HCT116 (cell line): Measurements from ENCODE around the gene BPTF. TPM values are rescaled to one million over a fixed set of nuclear protein-coding genes. Genes with fewer than 3 reads are reported as not detected.
"Not testable (repeated sequence)": the region's sequence is repeated elsewhere in the genome, so short reads cannot be mapped to it uniquely, and the experiment has no call there.

Experiments used
- ATAC-seq: fragments of 200-7000 bp; cut with Tn5 transposase; 2 replicates; pipeline ENCODE4 v1.9.1; 2020; ENCODE audit warnings: mild to moderate bottlenecking, moderate library complexity
- BruUV-seq: library from RNA; stranded (reverse); fragments of 400-500 nt; replicated peaks from 2 replicates; lab custom pipeline; 2021; lab: Mats Ljungman, UMichigan
- CTCF ChIA-PET: fragments of 300-600 bp; sonication (Branson Sonifier 250); formaldehyde crosslinking; loops from one replicate; lab custom pipeline; 2021; ENCODE audit warnings: antibody characterized with exemption; lab: Charles Lee
- POLR2A ChIA-PET: fragments of 300-600, 350-600 bp; sonication (Branson Sonifier 250); formaldehyde crosslinking; loops from one replicate; lab custom pipeline; 2021; ENCODE audit warnings: antibody characterized with exemption; lab: Charles Lee
- RAD21 ChIA-PET, 2 experiments: fragments of 300-600 bp; sonication (Branson Sonifier 250); formaldehyde crosslinking; loops; one replicate each; lab custom pipeline; 2023; ENCODE audit warnings: low total read pairs in 2 of 2; ENCODE audit not compliant: uncharacterized antibody in 2 of 2, unreplicated experiment in 2 of 2, low non-redundant PET in 1 of 2; lab: Charles Lee
- DNase-seq: peaks from one replicate; pipeline ENCODE4 v3.0.0-alpha.2; 2010; ENCODE audit warnings: low read depth, low spot score
- H2AFZ ChIP-seq: fragments of 200-600 bp; shearing (Covaris generic), sonication (generic); 2 replicates; pipeline ENCODE4 v1.6.1; 2017; ENCODE audit warnings: low read depth, mixed run types, mixed read lengths, antibody characterized with exemption, low read length; ENCODE audit not compliant: poor library complexity, severe bottlenecking
- H3K27ac ChIP-seq: 2 replicates; pipeline ENCODE4 v1.5.1; 2012; ENCODE audit warnings: low read depth, low read length
- H3K27me3 ChIP-seq: fragments of 200-600 bp; sonication (generic); 2 replicates; pipeline ENCODE4 v1.6.1; 2016; ENCODE audit warnings: mixed run types, low read length, mixed read lengths; ENCODE audit not compliant: insufficient read depth
- H3K36me3 ChIP-seq, 2 experiments: fragments of 200-500 bp in 1 of 2; fragments of 200-600 bp in 1 of 2; sonication (Bioruptor generic) in 1 of 2; sonication (generic) in 1 of 2; 2 replicates each; pipeline versions ENCODE4 v1.5.1 to v1.6.1; 2014 to 2016; ENCODE audit warnings: low read length in 2 of 2, inconsistent platforms in 1 of 2, mixed read lengths in 1 of 2, mixed run types in 1 of 2; ENCODE audit not compliant: insufficient read depth in 2 of 2, control insufficient read depth in 1 of 2
- H3K4me1 ChIP-seq, 2 experiments: fragments of 200-600 bp in 1 of 2; sonication (generic) in 1 of 2; 2 replicates each; pipeline versions ENCODE4 v1.5.1 to v1.6.1; 2012 to 2017; ENCODE audit warnings: low read length in 2 of 2, inconsistent platforms in 1 of 2, mild to moderate bottlenecking in 1 of 2, mixed read lengths in 1 of 2, mixed run types in 1 of 2, moderate library complexity in 1 of 2; ENCODE audit not compliant: insufficient read depth in 2 of 2, control insufficient read depth in 1 of 2
- H3K4me2 ChIP-seq: fragments of 200-600 bp; sonication (generic); 2 replicates; pipeline ENCODE4 v1.6.1; 2017; ENCODE audit warnings: mixed run types, low read length, mixed read lengths
- H3K4me3 ChIP-seq, 2 experiments: fragments of 200-600 bp in 1 of 2; sonication (generic) in 1 of 2; replicated peaks in 1 of 2; 2 replicates each; pipeline ENCODE4 v1.5.1; 2011 to 2016; ENCODE audit warnings: low read length in 2 of 2, control low read depth in 1 of 2, low read depth in 1 of 2, mild to moderate bottlenecking in 1 of 2, mixed read lengths in 1 of 2, mixed run types in 1 of 2
- H3K79me2 ChIP-seq: fragments of 200-600 bp; sonication (generic); 2 replicates; pipeline ENCODE4 v1.6.1; 2017; ENCODE audit warnings: mild to moderate bottlenecking, mixed run types, low read length, moderate library complexity, mixed read lengths; ENCODE audit not compliant: insufficient read depth
- H3K9ac ChIP-seq: fragments of 200-600 bp; sonication (generic); 2 replicates; pipeline ENCODE4 v1.6.1; 2016; ENCODE audit warnings: low read length, mixed read lengths
- H3K9me2 ChIP-seq: fragments of 200-600 bp; sonication (generic), shearing (Covaris generic); 2 replicates; pipeline ENCODE4 v1.6.1; 2017; ENCODE audit warnings: mixed run types, mild to moderate bottlenecking, moderate library complexity; ENCODE audit not compliant: insufficient read depth
- H3K9me3 ChIP-seq, 2 experiments: fragments of 200-500 bp in 1 of 2; fragments of 200-600 bp in 1 of 2; sonication (Bioruptor generic) in 1 of 2; sonication (generic) in 1 of 2; 2 replicates each; pipeline ENCODE4 v1.6.1; 2014 to 2017; ENCODE audit warnings: low read length in 2 of 2, mixed read lengths in 2 of 2, inconsistent platforms in 1 of 2, low read depth in 1 of 2, mild to moderate bottlenecking in 1 of 2, mixed run types in 1 of 2, moderate library complexity in 1 of 2; ENCODE audit not compliant: control insufficient read depth in 1 of 2, insufficient read depth in 1 of 2
- H4K20me1 ChIP-seq: fragments of 200-600 bp; sonication (generic), shearing (Covaris generic); 2 replicates; pipeline ENCODE4 v1.6.1; 2017; ENCODE audit warnings: mixed run types, mild to moderate bottlenecking, moderate library complexity; ENCODE audit not compliant: insufficient read depth
- CEBPB ChIP-seq: IDR thresholded peaks from 2 replicates; pipeline ENCODE4 v1.6.1; 2012; ENCODE audit warnings: low read depth
- EGR1 ChIP-seq: IDR thresholded peaks from 2 replicates; pipeline ENCODE4 v1.6.1; 2012; ENCODE audit warnings: low read depth
- ELF1 ChIP-seq: IDR thresholded peaks from 2 replicates; pipeline ENCODE4 v1.6.1; 2012; ENCODE audit warnings: low read depth, borderline replicate concordance
- EZH2 ChIP-seq: fragments of 200-600 bp; sonication (generic); IDR thresholded peaks from 2 replicates; pipeline ENCODE4 v1.6.1; 2017; ENCODE audit warnings: antibody characterized with exemption, mixed run types
- EZH2phosphoT487 ChIP-seq: fragments of 200-600 bp; IDR thresholded peaks from 2 replicates; pipeline ENCODE4 v1.6.1; 2018; ENCODE audit warnings: antibody characterized with exemption, borderline replicate concordance
- JUND ChIP-seq: IDR thresholded peaks from 2 replicates; pipeline ENCODE4 v1.6.1; 2012
- POLR2A ChIP-seq: IDR thresholded peaks from 2 replicates; pipeline ENCODE4 v1.7.0; 2011; ENCODE audit warnings: borderline replicate concordance; ENCODE audit not compliant: insufficient read depth, insufficient read length; ENCODE audit errors: extremely low read depth
- POLR2AphosphoS5 ChIP-seq: IDR thresholded peaks from 2 replicates; pipeline ENCODE4 v1.6.1; 2011; ENCODE audit warnings: mild to moderate bottlenecking, low read depth, low read length, moderate library complexity
- RAD21 ChIP-seq: IDR thresholded peaks from 2 replicates; pipeline ENCODE4 v1.6.1; 2012; ENCODE audit warnings: low read depth, mild to moderate bottlenecking
- YY1 ChIP-seq: IDR thresholded peaks from 2 replicates; pipeline ENCODE4 v1.6.1; 2011; ENCODE audit warnings: low read length, low read depth, moderate library complexity, mild to moderate bottlenecking; ENCODE audit not compliant: insufficient replicate concordance; ENCODE audit errors: extremely low read depth
- ZFX ChIP-seq: fragments of 450-650 bp; IDR thresholded peaks from 2 replicates; pipeline ENCODE4 v1.6.1; 2017
- intact Hi-C: fragments of 100-400 bp; cut with micrococcal nuclease; formaldehyde crosslinking; loops from 2 replicates; pipeline ENCODE4 v1.10.0; 2022
- total RNA-seq: library from RNA; stranded (reverse); gene quantifications from one replicate; pipeline ENCODE4 v1.2.1, GENCODE V29; 2021; ENCODE audit not compliant: unreplicated experiment
- TF ChIP-seq, protein P1 (sequence below): IDR thresholded peaks from 2 replicates; pipeline ENCODE4 v1.6.1; 2012
- TF ChIP-seq, protein P2 (sequence below): IDR thresholded peaks from 2 replicates; pipeline ENCODE4 v1.6.1; 2011; ENCODE audit warnings: mild to moderate bottlenecking, low read length, moderate library complexity; ENCODE audit not compliant: insufficient replicate concordance; ENCODE audit errors: extremely low read depth

BPTF gene
- total RNA-seq, 1 experiment from 2014 or later, result 114 TPM

DNA sequence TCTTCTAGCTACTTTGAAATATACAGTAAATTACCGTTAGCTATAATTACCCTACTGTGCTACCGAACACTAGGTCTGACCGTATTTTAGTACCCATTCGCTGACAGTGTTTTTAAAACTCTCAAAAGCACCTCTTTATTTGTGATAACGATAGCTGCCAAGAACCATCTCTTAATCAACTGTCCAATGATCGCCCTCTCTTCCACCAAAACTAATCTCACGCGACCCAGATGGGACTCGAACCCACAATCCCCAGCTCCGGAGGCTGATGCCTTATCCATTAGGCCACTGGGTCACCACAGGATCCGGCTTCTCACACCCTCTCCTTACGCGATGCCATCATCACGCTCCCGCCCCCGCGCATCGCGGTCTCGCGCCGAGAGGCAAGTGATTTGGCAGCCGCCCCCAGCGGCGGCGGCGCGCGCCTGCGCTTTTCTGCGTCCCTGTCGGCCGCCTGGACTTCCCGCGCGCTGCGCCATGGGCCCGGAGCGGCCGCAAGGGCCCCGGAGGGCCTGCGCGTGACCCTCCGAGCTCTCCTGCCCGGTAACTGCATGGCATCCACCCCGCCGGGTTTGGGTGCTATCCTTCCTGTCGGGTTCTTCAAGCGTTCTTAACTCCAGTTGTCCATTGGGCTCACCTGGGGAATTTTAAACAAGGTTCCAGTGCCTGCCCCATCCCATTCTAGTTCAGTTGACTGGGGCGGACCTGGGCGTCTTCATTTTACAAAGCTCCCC is 194.5 kb downstream of the BPTF start (continued):
- TF ChIP-seq YY1 (peak; percentile 75), RAD21 (no peak), CEBPB (no peak; the same call in 1 of the 2 replicates)
- TF ChIP-seq, protein P1, sequence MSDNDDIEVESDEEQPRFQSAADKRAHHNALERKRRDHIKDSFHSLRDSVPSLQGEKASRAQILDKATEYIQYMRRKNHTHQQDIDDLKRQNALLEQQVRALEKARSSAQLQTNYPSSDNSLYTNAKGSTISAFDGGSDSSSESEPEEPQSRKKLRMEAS, result peak; percentile 88

DNA sequence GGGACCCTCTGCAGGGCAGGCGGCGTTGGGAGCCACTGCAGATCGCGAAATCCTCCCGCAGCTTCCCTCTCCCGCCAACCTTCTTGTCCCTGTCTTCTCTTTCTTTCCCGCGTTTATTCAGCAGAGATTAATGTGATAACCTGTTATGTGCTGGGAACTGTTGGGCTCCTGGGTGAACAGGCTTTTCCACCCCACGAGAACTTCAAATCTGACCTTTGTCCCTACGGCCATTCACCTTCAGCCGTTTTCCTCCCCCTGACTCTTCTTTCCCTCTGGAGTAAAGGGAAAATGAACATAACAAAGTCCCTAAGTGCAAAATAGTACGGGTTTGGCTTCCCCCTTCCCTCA is 195.1 kb downstream of the BPTF start:
- ChIA-PET POLR2A (interaction anchor here (0.9 to 1.9 kb wide), 4 partner anchors 13 to 16 kb away, joined by 3 to 6 read pairs (median 4); partner anchors contain the start of gene KPNA2), CTCF (interaction anchor here (1.1 to 1.7 kb wide), 4 partner anchors 10 to 185 kb away, joined by 3 to 19 read pairs (median 6); no protein-coding TSS in a partner anchor)
- peaks cover 18 to 36% of the 10 kb centered on the region in 2 experiments for H3K4me1 ChIP-seq
- H2AFZ ChIP-seq, result peak overlapping the region; percentile 25
- no peaks in the 10 kb centered on the region for H3K9me2 ChIP-seq
- H3K9ac ChIP-seq, result peak overlapping the region; percentile 70
- intact Hi-C loops, result no loop called here
- no peak for TF ChIP-seq YY1
- TF ChIP-seq EZH2phosphoT487, result no peak
- TF ChIP-seq EZH2, result no peak
- TF ChIP-seq, protein P2, sequence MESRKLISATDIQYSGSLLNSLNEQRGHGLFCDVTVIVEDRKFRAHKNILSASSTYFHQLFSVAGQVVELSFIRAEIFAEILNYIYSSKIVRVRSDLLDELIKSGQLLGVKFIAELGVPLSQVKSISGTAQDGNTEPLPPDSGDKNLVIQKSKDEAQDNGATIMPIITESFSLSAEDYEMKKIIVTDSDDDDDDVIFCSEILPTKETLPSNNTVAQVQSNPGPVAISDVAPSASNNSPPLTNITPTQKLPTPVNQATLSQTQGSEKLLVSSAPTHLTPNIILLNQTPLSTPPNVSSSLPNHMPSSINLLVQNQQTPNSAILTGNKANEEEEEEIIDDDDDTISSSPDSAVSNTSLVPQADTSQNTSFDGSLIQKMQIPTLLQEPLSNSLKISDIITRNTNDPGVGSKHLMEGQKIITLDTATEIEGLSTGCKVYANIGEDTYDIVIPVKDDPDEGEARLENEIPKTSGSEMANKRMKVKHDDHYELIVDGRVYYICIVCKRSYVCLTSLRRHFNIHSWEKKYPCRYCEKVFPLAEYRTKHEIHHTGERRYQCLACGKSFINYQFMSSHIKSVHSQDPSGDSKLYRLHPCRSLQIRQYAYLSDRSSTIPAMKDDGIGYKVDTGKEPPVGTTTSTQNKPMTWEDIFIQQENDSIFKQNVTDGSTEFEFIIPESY, result no peak
- TF ChIP-seq POLR2AphosphoS5, result no peak
- TF ChIP-seq ELF1, result no peak
- TF ChIP-seq ZFX, result no peak
- TF ChIP-seq, protein P1, result no peak
- no peak for TF ChIP-seq POLR2A
- TF ChIP-seq EGR1, result no peak
- TF ChIP-seq JUND, result no peak
- TF ChIP-seq, all 23 proteins: peak for 0
- Histone ChIP-seq H3K79me2 (no peaks in the 10 kb centered on the region), H3K27me3 (no peaks in the 10 kb centered on the region), H3K9me3 (no peaks in the 10 kb centered on the region), H3K27ac (peak overlapping the region; percentile 65), H3K36me3 (no peaks in the 10 kb centered on the region), H3K4me2 (peak overlapping the region; percentile 78), H4K20me1 (no peaks in the 10 kb centered on the region), H3K4me3 (peak overlapping the region; percentile 50 to 56)
- ATAC-seq, result peak; percentile 15
- TSS peak; percentile 95 for BruUV-seq
- no peak for DNase-seq
- RAD21 ChIA-PET, result no interaction called here

DNA sequence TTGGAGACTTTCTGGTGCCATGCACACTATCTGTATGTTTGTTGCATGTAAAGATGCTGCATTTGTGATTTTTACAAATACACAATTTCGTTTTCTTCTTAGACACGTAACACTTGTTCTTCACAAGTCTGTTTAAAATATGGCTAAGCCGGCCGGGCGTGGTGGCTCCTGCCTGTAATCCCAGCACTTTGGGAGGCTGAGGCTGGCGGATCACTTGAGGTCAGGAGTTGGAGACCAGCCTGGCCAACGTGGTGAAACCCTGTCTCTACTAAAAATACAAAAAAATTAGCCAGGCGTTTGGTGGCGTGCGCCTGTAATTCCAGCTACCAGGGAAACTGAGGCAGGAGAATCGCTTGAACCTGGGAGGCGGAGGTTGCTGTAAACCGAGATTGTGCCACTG is 195.5 kb downstream of the BPTF start:
- Histone ChIP-seq H3K27ac (peak overlapping the region; percentile 65; the same call in 1 of the 2 replicates), H3K9ac (peak overlapping the region; percentile 70), H3K4me2 (peak overlapping the region; percentile 78), H2AFZ (peak overlapping the region; percentile 25), H3K4me1 (peaks cover 18 to 32% of the 10 kb centered on the region in 2 experiments), H3K4me3 (peak overlapping the region; percentile 50 to 56)
- H3K36me3 ChIP-seq, H3K27me3 ChIP-seq, DNase-seq, H3K9me2 ChIP-seq, H4K20me1 ChIP-seq, BruUV-seq, intact Hi-C loops, RAD21 ChIA-PET, H3K9me3 ChIP-seq, H3K79me2 ChIP-seq, ATAC-seq: not testable (repeated sequence)
- POLR2A ChIA-PET, result interaction anchor here (1.2 to 1.3 kb wide), 2 partner anchors 13 to 17 kb away, joined by 4 read pairs; no protein-coding TSS in a partner anchor
- CTCF ChIA-PET, result interaction anchor here (1.1 to 1.6 kb wide), 2 partner anchors 13 to 184 kb away, joined by 3 to 6 read pairs; no protein-coding TSS in a partner anchor
